ENCODE measurements around the gene TMEM14C.

DNA sequence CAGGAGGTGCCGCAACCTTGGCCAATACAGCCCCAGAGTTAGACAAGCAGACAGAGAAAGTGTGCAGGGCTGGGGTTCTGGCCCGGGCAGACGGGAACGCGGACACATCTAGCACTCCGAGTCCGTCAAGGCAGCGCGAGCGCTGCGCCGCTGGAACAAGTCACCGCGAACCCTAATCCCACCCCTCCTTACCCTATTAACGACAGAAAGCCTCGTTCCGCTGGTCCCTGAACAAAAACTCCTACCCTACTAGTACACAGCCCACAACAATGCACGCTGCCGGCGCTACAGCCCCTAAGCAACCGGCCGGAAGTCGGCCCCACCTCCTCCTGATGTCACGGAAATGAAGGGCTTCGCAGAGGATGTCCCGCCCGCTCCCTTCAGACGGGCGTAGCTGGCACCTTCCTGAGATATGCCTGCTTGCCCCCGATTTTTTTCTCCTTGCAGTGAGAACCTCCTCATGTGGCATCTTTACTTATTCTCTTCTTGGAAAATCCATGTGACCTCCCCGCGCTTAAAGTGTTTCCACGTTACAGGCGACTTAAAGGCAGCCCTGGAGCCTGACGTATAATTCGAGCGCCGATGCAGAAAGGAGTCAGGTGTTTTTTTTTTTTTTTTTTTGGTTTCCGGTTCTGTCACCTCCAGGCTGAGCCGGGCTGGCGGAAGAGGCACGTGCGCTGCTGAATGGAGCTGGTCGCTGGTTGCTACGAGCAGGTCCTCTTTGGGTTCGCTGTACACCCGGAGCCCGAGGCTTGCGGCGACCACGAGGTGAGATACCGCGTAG is 28.4 kb upstream of the TMEM14C start, which contains the start of the genes C6orf52 and PAK1IP1:
- TF ChIP-seq CTCF (IDR thresholded peaks at IDR 0.05) (no peak), POLR2A (IDR thresholded peaks at IDR 0.05) (peak; percentile 54)

Data from right lobe of liver (tissue), 4 donors.